ENCODE measurements around the gene TBC1D1.

Gene TBC1D1

DNA sequence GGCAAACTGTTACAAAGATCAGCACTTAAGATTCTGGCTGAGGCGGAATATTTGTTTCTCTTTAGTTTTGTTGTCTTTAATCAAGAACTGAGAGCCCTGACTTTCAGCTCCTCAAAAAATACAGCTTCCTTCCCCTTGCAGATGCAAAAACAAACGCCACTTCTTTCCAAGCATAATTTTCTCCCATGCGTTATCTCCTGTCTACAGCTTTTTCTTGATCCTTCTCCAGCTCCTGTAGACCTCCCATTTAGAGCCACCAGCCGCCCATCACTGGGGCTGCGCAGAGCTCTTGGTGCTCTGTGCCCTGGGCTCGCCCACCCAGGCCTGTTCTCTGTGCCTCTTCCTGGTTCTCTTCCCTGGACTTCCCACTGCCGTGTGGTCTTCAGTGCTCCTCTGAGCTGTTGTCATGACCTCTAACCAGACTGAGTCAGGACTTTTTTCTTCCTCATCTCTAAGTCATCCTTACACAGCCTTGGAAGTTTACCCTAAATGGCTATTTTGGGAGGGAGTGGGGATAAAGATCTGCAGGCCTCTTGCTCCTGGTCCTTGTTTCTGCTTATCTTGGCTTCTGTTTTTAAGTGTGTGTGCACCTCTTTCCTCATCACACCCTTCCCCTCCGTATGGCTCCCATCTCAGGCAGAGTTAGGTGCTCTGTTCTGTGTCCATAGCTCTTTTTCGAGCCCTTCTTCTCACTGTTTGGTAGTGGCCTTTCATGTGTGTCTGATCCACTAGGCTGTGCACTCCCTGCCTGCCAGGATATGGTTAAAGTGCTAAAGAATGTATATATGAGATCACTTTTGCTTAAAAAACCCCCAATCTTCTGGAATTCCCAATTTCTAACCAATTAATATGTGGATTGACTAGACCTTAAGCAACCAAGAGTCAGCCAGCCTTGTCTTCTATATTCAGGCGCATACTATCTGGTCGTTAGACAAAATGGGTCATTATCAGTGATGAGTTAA lies 191.8 kb downstream of the TBC1D1 start:
- TF ChIP-seq IKZF3 (tag by site-specific recombination; IDR thresholded peaks at IDR 0.05): no peak
- TF ChIP-seq ZNF274 (IDR thresholded peaks at IDR 0.05; ENCODE audit: low read length): no peak
- TF ChIP-seq ZNF274 (tag by site-specific recombination; IDR thresholded peaks at IDR 0.05; ENCODE audit: borderline replicate concordance): no peak
- no peak for TF ChIP-seq ZNF549 (tag by site-specific recombination; IDR thresholded peaks at IDR 0.05)
- no peak for TF ChIP-seq ZNF776 (tag by site-specific recombination; IDR thresholded peaks at IDR 0.05; ENCODE audit: borderline replicate concordance)
- no peak for TF ChIP-seq ZNF174 (tag by site-specific recombination; IDR thresholded peaks at IDR 0.05)
- TF ChIP-seq ZNF394 (tag by site-specific recombination; IDR thresholded peaks at IDR 0.05; ENCODE audit: borderline replicate concordance): no peak
- no peak for TF ChIP-seq ZNF266 (tag by site-specific recombination; IDR thresholded peaks at IDR 0.05; ENCODE audit: low read depth)
- TF ChIP-seq CTCF (tag by site-specific recombination; IDR thresholded peaks at IDR 0.05): no peak
- TF ChIP-seq ZNF629 (tag by site-specific recombination; IDR thresholded peaks at IDR 0.05): no peak
- no peak for TF ChIP-seq ZSCAN18 (tag by site-specific recombination; IDR thresholded peaks at IDR 0.05)
- TF ChIP-seq ZNF701 (tag by site-specific recombination; IDR thresholded peaks at IDR 0.05): no peak
- TF ChIP-seq, protein P1, sequence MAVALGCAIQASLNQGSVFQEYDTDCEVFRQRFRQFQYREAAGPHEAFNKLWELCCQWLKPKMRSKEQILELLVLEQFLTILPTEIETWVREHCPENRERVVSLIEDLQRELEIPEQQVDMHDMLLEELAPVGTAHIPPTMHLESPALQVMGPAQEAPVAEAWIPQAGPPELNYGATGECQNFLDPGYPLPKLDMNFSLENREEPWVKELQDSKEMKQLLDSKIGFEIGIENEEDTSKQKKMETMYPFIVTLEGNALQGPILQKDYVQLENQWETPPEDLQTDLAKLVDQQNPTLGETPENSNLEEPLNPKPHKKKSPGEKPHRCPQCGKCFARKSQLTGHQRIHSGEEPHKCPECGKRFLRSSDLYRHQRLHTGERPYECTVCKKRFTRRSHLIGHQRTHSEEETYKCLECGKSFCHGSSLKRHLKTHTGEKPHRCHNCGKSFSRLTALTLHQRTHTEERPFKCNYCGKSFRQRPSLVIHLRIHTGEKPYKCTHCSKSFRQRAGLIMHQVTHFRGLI (tag by site-specific recombination; IDR thresholded peaks at IDR 0.05): no peak
- TF ChIP-seq ZNF221 (tag by site-specific recombination; IDR thresholded peaks at IDR 0.05; ENCODE audit: borderline replicate concordance): no peak
- TF ChIP-seq ZNF133 (tag by site-specific recombination; IDR thresholded peaks at IDR 0.05): no peak
- no peak for TF ChIP-seq ZNF121 (tag by site-specific recombination; IDR thresholded peaks at IDR 0.05)
- TF ChIP-seq, protein P2, sequence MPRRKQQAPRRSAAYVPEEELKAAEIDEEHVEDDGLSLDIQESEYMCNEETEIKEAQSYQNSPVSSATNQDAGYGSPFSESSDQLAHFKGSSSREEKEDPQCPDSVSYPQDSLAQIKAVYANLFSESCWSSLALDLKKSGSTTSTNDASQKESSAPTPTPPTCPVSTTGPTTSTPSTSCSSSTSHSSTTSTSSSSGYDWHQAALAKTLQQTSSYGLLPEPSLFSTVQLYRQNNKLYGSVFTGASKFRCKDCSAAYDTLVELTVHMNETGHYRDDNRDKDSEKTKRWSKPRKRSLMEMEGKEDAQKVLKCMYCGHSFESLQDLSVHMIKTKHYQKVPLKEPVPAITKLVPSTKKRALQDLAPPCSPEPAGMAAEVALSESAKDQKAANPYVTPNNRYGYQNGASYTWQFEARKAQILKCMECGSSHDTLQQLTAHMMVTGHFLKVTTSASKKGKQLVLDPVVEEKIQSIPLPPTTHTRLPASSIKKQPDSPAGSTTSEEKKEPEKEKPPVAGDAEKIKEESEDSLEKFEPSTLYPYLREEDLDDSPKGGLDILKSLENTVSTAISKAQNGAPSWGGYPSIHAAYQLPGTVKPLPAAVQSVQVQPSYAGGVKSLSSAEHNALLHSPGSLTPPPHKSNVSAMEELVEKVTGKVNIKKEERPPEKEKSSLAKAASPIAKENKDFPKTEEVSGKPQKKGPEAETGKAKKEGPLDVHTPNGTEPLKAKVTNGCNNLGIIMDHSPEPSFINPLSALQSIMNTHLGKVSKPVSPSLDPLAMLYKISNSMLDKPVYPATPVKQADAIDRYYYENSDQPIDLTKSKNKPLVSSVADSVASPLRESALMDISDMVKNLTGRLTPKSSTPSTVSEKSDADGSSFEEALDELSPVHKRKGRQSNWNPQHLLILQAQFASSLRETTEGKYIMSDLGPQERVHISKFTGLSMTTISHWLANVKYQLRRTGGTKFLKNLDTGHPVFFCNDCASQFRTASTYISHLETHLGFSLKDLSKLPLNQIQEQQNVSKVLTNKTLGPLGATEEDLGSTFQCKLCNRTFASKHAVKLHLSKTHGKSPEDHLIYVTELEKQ (tag by site-specific recombination; IDR thresholded peaks at IDR 0.05; ENCODE audit: borderline replicate concordance): no peak
- no peak for TF ChIP-seq HOXA7 (CRISPR knock-in tag; IDR thresholded peaks at IDR 0.05; ENCODE audit: borderline replicate concordance)
- TF ChIP-seq ZBTB17 (tag by site-specific recombination; IDR thresholded peaks at IDR 0.05): no peak
- TF ChIP-seq ZNF280C (tag by site-specific recombination; IDR thresholded peaks at IDR 0.05): no peak
- TF ChIP-seq GLI4 (tag by site-specific recombination; IDR thresholded peaks at IDR 0.05): no peak

More for the DNA sequence above, 191.8 kb downstream of the TBC1D1 start:
- no peaks in the 10 kb centered on the region for H3K9me3 ChIP-seq (ENCODE audit: control insufficient read depth, insufficient read depth, low read depth, low read length)
- no peak overlapping the region for H3K27ac ChIP-seq (ENCODE audit: extremely low read depth, low read depth, low read length)
- H3K4me3 ChIP-seq (ENCODE audit: low read depth, low read length): no peak overlapping the region
- POLR2A ChIA-PET: no interaction called here
- CTCF ChIA-PET: interaction anchor here (0.6 to 1.6 kb wide), 2 partner anchors 14 to 647 kb away, joined by 5 to 8 read pairs; no protein-coding TSS in a partner anchor
- no peaks in the 10 kb centered on the region for H3K4me1 ChIP-seq (ENCODE audit: control insufficient read depth, insufficient read depth, low read length)
- no peaks in the 10 kb centered on the region for H3K36me3 ChIP-seq (ENCODE audit: control insufficient read depth in 2 of 2, insufficient read depth in 1 of 2, low read length in 2 of 2)
